ENCODE results near the gene IL4I1.

Gene IL4I1

DNA sequence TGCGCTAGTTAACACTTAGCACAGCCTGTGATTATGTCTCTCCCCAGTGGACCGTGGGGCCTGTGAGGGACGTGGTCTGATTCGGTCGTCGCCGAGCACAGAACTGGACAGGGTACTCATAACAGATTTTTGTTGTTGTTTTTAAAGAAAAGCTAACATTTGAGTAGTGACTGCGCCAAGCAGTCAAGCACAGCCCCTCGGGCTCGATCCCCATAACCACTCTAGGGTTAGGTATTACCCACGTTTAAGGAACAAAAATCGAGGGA lies 46.5 kb downstream of the IL4I1 start:
- H3K36me3 Mint-ChIP-seq: peaks cover 28% of the 10 kb centered on the region
- H3K27ac Mint-ChIP-seq: peak overlapping the region; percentile 94
- peak overlapping the region; percentile 81 for H3K4me3 Mint-ChIP-seq
- ATAC-seq: no peak
- no peak for DNase-seq (ENCODE audit: low spot score in 2 of 2)
- H3K9me3 Mint-ChIP-seq: peaks cover 3% of the 10 kb centered on the region
- H3K4me1 Mint-ChIP-seq: peaks cover 40% of the 10 kb centered on the region

GRCh38 chr19:49849433-49850220 lies 47.1 kb downstream of the IL4I1 start:
- ATAC-seq: no peak
- H3K4me3 Mint-ChIP-seq: peak overlapping the region; percentile 81
- no peak for DNase-seq (ENCODE audit: low spot score in 2 of 2)
- H3K27ac Mint-ChIP-seq: peak overlapping the region; percentile 94
- peaks cover 3% of the 10 kb centered on the region for H3K9me3 Mint-ChIP-seq
- H3K4me1 Mint-ChIP-seq: peaks cover 37% of the 10 kb centered on the region
- peaks cover 23% of the 10 kb centered on the region for H3K36me3 Mint-ChIP-seq

DNA sequence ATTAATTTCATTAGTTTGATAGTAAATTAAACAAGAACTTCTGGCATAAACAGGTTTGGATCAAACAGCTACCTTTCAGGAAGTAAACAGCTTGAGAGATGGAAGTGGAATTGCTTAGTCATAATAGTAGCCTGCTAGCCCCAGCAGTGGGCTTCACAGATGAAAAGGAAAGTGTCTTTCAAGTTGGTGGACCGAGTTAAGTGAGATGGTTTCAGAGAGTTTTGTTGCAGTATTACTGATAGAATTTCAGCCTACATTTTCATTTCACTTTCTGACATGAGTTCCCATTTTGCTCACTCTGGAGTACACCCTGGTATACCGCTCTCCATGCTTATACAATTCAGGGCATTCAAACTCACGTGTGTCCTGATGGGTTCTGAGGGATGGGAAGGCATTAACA lies 47.7 kb downstream of the IL4I1 start:
- peaks cover 37% of the 10 kb centered on the region for H3K4me1 Mint-ChIP-seq
- peaks cover 3% of the 10 kb centered on the region for H3K9me3 Mint-ChIP-seq
- peaks cover 16% of the 10 kb centered on the region for H3K36me3 Mint-ChIP-seq
- peak overlapping the region; percentile 36 for H3K27ac Mint-ChIP-seq
- DNase-seq (ENCODE audit: low spot score in 2 of 2) (no peak), ATAC-seq (no peak)
- H3K4me3 Mint-ChIP-seq: peak overlapping the region; percentile 81

- peak in 1 of 2 donors; percentile 57 for DNase-seq (ENCODE audit: low spot score in 2 of 2)
- H3K9me3 Mint-ChIP-seq: peaks cover 3% of the 10 kb centered on the region
- no peak for ATAC-seq
- no peak overlapping the region for H3K27ac Mint-ChIP-seq
- H3K4me3 Mint-ChIP-seq: peak overlapping the region; percentile 11
- H3K36me3 Mint-ChIP-seq: peaks cover 12% of the 10 kb centered on the region
- H3K4me1 Mint-ChIP-seq: peaks cover 37% of the 10 kb centered on the region
Observed at GRCh38 chr19:49847731-49848696, 48.7 kb downstream of the IL4I1 start.

DNA sequence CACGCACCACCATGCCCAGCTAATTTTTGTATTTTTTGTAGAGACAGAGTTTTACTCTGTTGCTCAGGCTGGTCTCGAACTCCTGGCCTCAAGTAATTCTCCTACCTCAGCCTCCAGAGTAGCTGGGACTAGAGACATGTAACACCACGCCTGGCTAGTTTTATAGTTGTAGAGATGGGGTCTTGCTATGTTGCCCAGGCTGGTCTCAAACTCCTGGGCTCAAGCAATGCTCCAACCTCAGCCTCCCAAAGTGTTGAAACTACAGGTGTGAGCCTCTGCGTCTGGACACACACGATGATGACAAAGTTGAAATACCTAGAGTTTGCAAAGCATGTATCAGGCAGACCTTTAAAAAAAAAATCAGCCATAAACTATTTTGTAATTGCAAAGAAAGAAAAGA lies 50.3 kb downstream of the IL4I1 start:
- Mint-ChIP-seq H3K4me1 (peaks cover 25% of the 10 kb centered on the region), H3K36me3 (no peaks in the 10 kb centered on the region), H3K27ac (no peak overlapping the region), H3K4me3 (no peak overlapping the region), H3K9me3 (peaks cover 3% of the 10 kb centered on the region)
- DNase-seq (ENCODE audit: low spot score in 2 of 2): no peak
- no peak for ATAC-seq

- ATAC-seq: no peak
- Mint-ChIP-seq H3K36me3 (peaks cover 4% of the 10 kb centered on the region), H3K4me1 (peaks cover 25% of the 10 kb centered on the region), H3K4me3 (no peak overlapping the region), H3K27ac (no peak overlapping the region), H3K9me3 (peaks cover 3% of the 10 kb centered on the region)
- DNase-seq (ENCODE audit: low spot score in 2 of 2): no peak
Observed at GRCh38 chr19:49845414-49845813, 51.3 kb downstream of the IL4I1 start.

DNA sequence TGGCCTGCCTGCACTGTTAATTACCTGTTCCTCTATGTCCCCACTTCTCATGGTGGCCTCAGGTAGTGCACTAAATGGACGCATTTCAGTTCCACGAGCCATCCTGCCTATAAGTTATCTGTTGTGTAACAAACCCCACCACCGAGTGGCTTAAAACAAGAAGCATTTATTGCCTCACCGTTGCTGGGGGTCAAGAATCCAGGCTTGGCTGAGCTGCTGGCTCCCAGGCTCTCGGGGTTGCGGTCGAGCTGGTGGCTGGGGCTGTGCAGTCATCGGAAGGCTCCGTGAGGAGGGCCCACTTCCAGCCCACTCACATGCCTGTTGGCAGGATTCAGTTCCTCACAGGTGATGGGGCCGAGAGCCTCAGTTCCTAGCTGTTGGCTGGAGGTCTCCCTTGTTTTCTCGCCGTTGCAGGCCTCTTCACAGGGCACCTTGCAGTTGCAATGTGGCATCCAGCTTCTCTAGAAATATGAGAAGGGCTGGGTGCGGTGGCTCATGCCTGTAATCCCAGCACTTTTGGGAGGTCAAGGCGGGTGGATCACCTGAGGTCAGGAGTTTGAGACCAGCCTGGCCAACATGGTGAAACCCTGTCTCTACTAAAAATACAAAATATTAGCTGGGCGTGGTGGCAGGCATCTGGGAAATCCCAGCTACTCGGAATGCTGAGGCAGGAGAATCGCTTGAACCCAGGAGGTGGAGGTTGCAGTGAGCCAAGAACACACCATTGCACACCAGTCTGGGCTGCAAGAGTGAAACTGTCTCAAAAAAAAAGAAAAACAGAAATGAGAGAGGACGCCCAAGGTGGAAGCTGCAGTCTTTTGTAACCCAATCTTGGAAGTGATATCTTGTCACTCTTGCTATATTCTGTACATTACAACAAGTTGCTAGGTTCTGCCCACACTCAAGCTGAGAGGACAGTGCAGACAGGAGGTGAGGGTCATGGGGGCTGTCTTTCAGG lies 52.3 kb downstream of the IL4I1 start:
- Mint-ChIP-seq H3K9me3 (peaks cover 3% of the 10 kb centered on the region), H3K27ac (no peak overlapping the region), H3K36me3 (peaks cover 10% of the 10 kb centered on the region), H3K4me1 (peaks cover 15% of the 10 kb centered on the region), H3K4me3 (no peak overlapping the region)
- ATAC-seq: no peak
- DNase-seq (ENCODE audit: low spot score in 2 of 2): no peak

- Mint-ChIP-seq H3K9me3 (no peaks in the 10 kb centered on the region), H3K4me3 (no peak overlapping the region), H3K36me3 (peaks cover 22% of the 10 kb centered on the region), H3K27ac (no peak overlapping the region), H3K4me1 (peaks cover 5% of the 10 kb centered on the region)
- no peak for ATAC-seq
- DNase-seq (ENCODE audit: low spot score in 2 of 2): no peak
Observed at GRCh38 chr19:49843265-49843664, 53.4 kb downstream of the IL4I1 start.

- H3K9me3 Mint-ChIP-seq: no peaks in the 10 kb centered on the region
- no peak for ATAC-seq
- DNase-seq (ENCODE audit: low spot score in 2 of 2): no peak
- H3K27ac Mint-ChIP-seq: no peak overlapping the region
- peaks cover 42% of the 10 kb centered on the region for H3K36me3 Mint-ChIP-seq
- peaks cover 9% of the 10 kb centered on the region for H3K4me1 Mint-ChIP-seq
- H3K4me3 Mint-ChIP-seq: no peak overlapping the region
Observed at GRCh38 chr19:49840736-49841249, 55.9 kb downstream of the IL4I1 start.

- H3K9me3 Mint-ChIP-seq: no peaks in the 10 kb centered on the region
- peaks cover 9% of the 10 kb centered on the region for H3K4me1 Mint-ChIP-seq
- H3K4me3 Mint-ChIP-seq: no peak overlapping the region
- H3K27ac Mint-ChIP-seq: no peak overlapping the region
- peaks cover 42% of the 10 kb centered on the region for H3K36me3 Mint-ChIP-seq
- ATAC-seq (no peak), DNase-seq (ENCODE audit: low spot score in 2 of 2) (no peak)
Observed at GRCh38 chr19:49840321-49840720, 56.4 kb downstream of the IL4I1 start.

DNA sequence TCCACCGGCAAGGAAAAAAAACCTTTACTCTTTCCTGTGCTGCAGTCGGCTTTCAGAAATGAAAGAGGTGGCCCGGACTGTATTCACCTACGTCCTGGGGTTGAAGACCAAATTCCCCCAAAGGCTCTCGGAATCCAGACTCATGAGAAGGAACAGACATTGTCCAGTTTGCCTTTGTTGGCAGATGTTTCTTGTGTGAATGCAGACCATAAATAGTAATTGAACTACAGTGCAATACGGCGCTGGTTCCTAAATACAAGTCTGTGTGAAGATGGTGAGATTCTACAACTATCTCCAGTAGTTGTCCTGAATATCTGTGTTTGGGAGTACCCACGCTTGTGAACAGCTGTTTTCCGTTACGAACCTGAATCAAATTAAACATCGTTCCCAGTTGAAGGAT lies 57.0 kb downstream of the IL4I1 start:
- DNase-seq (ENCODE audit: low spot score in 2 of 2) (no peak), ATAC-seq (no peak)
- peaks cover 49% of the 10 kb centered on the region for H3K36me3 Mint-ChIP-seq

More for the DNA sequence above, 57.0 kb downstream of the IL4I1 start:
- Mint-ChIP-seq H3K27ac (no peak overlapping the region), H3K4me1 (peaks cover 9% of the 10 kb centered on the region), H3K4me3 (no peak overlapping the region), H3K9me3 (no peaks in the 10 kb centered on the region)

Measured in stimulated activated effector memory CD8-positive, alpha-beta T cell treated with anti-CD3 and anti-CD28 coated beads, Interleukin-12 subunit alpha, Interleukin-12 subunit beta, amount 100 ng/mL, for 72 hours (primary cell).